Measurements from ENCODE around the gene FIG4. TPM values are rescaled to one million over a fixed set of nuclear protein-coding genes. Genes with fewer than 3 reads are reported as not detected.

FIG4 gene
- total and polyA plus RNA-seq, 4 donors = 25.0 to 38.5 (median 31.7) TPM

DNA sequence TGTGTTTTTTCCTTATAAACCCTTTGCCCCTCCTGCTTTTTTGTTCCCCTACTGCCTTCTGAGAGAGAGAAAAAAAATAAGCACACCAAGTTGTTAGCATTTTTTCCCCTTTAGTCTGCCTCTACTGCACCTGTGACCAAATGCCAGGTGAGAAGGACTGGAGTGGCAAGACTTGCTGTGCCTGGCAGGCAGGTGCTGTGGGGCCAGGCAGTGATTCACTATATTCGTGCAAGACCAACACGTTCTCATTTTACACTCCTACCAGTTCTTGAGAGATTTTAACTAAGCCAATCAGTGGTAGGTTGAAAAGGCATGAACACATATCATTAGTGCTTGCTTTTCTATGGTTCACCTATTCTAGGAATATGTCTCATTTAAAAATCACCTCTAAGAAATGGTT, 109.7 kb downstream of the FIG4 start:
- no peaks in the 10 kb centered on the region for H3K9me3 ChIP-seq (ENCODE audit: control insufficient read depth, insufficient read depth, low read length)
- DNase-seq (ENCODE audit: low read depth in 4 of 6, low spot score in 6 of 6) = no peak
- peaks cover 6% of the 10 kb centered on the region for H3K36me3 ChIP-seq (ENCODE audit: control insufficient read depth, insufficient read depth, low read length)
- H3K4me3 ChIP-seq (ENCODE audit: low read depth, low read length) = no peak overlapping the region
- H3K27ac ChIP-seq (ENCODE audit: low read depth, low read length) = no peak overlapping the region
- no CpG with 5 or more reads among the region's 2 CpGs for WGBS (ENCODE audit: insufficient coverage)
- H3K27me3 ChIP-seq (ENCODE audit: control insufficient read depth, insufficient read depth, low read length) = no peaks in the 10 kb centered on the region
- no peaks in the 10 kb centered on the region for H3K4me1 ChIP-seq (ENCODE audit: control insufficient read depth, insufficient read depth, low read length)

DNA sequence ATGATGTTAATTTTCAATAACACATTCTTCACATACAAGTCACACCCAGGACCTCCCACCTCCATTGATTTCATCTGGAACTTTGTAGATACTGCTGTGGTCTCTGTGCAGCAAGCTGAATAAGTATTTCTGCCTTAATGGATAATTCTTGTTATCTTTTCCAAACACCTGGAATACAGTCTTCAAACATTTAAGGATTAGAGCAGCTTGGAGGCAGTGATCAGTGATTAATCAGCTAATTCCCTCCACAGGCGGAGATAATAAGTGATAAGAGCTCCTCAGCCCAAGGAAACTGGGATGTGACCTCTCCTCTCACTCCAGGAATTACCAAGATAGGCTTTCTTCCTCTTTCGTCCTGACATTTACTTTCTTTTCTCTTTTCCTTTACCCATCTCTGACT, 110.7 kb downstream of the FIG4 start:
- WGBS (ENCODE audit: insufficient coverage) = 96% methylated on average over 2 of the region's 2 CpGs
- no peak overlapping the region for H3K27ac ChIP-seq (ENCODE audit: low read depth, low read length)
- no peak overlapping the region for H3K4me3 ChIP-seq (ENCODE audit: low read depth, low read length)
- no peaks in the 10 kb centered on the region for H3K27me3 ChIP-seq (ENCODE audit: control insufficient read depth, insufficient read depth, low read length)
- no peak for DNase-seq (ENCODE audit: low read depth in 4 of 6, low spot score in 6 of 6)
- no peaks in the 10 kb centered on the region for H3K9me3 ChIP-seq (ENCODE audit: control insufficient read depth, insufficient read depth, low read length)
- no peaks in the 10 kb centered on the region for H3K4me1 ChIP-seq (ENCODE audit: control insufficient read depth, insufficient read depth, low read length)
- H3K36me3 ChIP-seq (ENCODE audit: control insufficient read depth, insufficient read depth, low read length) = peaks cover 2% of the 10 kb centered on the region

- Histone ChIP-seq H3K4me3 (ENCODE audit: low read depth, low read length) (no peak overlapping the region), H3K9me3 (ENCODE audit: control insufficient read depth, insufficient read depth, low read length) (no peaks in the 10 kb centered on the region), H3K4me1 (ENCODE audit: control insufficient read depth, insufficient read depth, low read length) (no peaks in the 10 kb centered on the region), H3K27ac (ENCODE audit: low read depth, low read length) (no peak overlapping the region), H3K36me3 (ENCODE audit: control insufficient read depth, insufficient read depth, low read length) (peaks cover 2% of the 10 kb centered on the region), H3K27me3 (ENCODE audit: control insufficient read depth, insufficient read depth, low read length) (no peaks in the 10 kb centered on the region)
- no peak for DNase-seq (ENCODE audit: low read depth in 4 of 6, low spot score in 6 of 6)
- WGBS (ENCODE audit: insufficient coverage) = no CpG with 5 or more reads among the region's 1 CpG
Measured at GRCh38 chr6:109804020-109804419, 112.9 kb downstream of the FIG4 start.

DNA sequence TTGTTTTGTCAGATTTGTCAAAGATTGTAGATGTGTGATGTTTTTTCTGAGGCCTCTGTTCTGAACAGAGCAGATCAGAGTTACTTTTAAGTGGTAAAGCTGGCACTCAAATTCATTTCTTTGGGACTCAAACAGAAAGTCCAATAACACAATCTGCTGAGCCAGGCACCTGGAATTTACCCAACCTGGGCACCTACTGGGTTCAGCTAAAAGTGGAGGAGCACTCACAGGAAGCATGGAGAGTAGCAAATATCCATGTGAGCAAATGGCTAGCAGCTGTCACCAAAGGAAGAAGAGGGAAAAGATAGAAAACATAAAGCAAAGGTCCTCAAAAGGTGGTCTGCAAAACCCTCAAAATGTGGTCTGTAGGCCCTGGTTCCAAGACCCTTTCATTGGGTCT, 116.8 kb downstream of the FIG4 start:
- H3K4me3 ChIP-seq (ENCODE audit: low read depth, low read length) = no peak overlapping the region
- no peaks in the 10 kb centered on the region for H3K9me3 ChIP-seq (ENCODE audit: control insufficient read depth, insufficient read depth, low read length)
- H3K36me3 ChIP-seq (ENCODE audit: control insufficient read depth, insufficient read depth, low read length) = no peaks in the 10 kb centered on the region
- no peak for DNase-seq (ENCODE audit: low read depth in 4 of 6, low spot score in 6 of 6)
- no peaks in the 10 kb centered on the region for H3K27me3 ChIP-seq (ENCODE audit: control insufficient read depth, insufficient read depth, low read length)
- no peak overlapping the region for H3K27ac ChIP-seq (ENCODE audit: low read depth, low read length)
- no peaks in the 10 kb centered on the region for H3K4me1 ChIP-seq (ENCODE audit: control insufficient read depth, insufficient read depth, low read length)

GRCh38 chr6:109808837-109809236, 117.7 kb downstream of the FIG4 start:
- Histone ChIP-seq H3K4me3 (ENCODE audit: low read depth, low read length) (no peak overlapping the region), H3K9me3 (ENCODE audit: control insufficient read depth, insufficient read depth, low read length) (no peaks in the 10 kb centered on the region), H3K27ac (ENCODE audit: low read depth, low read length) (no peak overlapping the region), H3K36me3 (ENCODE audit: control insufficient read depth, insufficient read depth, low read length) (no peaks in the 10 kb centered on the region), H3K4me1 (ENCODE audit: control insufficient read depth, insufficient read depth, low read length) (no peaks in the 10 kb centered on the region), H3K27me3 (ENCODE audit: control insufficient read depth, insufficient read depth, low read length) (no peaks in the 10 kb centered on the region)
- WGBS (ENCODE audit: insufficient coverage) = no CpG with 5 or more reads among the region's 1 CpG
- DNase-seq (ENCODE audit: low read depth in 4 of 6, low spot score in 6 of 6) = no peak

DNA sequence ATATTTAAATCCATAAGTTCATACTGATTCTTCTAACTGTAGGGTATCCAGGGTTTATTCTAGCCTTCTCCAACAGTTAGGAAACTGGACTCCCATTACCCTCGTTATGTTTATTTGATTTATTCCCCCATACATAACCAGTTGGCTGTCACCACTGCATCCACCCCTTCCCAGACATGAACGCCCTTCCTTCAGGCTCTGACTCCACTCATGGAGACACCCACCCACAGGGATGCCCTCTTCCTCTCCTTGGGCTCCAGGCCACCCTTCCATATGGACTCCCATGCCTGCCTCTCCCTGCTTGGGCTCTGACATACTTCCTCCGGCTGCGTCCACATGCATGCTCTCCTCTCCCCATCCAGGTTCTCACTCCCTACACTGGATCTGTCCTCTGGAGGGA, 124.0 kb downstream of the FIG4 start:
- Histone ChIP-seq H3K4me1 (ENCODE audit: control insufficient read depth, insufficient read depth, low read length) (no peaks in the 10 kb centered on the region), H3K4me3 (ENCODE audit: low read depth, low read length) (no peak overlapping the region), H3K9me3 (ENCODE audit: control insufficient read depth, insufficient read depth, low read length) (no peaks in the 10 kb centered on the region), H3K27me3 (ENCODE audit: control insufficient read depth, insufficient read depth, low read length) (no peaks in the 10 kb centered on the region), H3K36me3 (ENCODE audit: control insufficient read depth, insufficient read depth, low read length) (no peaks in the 10 kb centered on the region), H3K27ac (ENCODE audit: low read depth, low read length) (no peak overlapping the region)
- 90% methylated on average over 4 of the region's 4 CpGs for WGBS (ENCODE audit: insufficient coverage)
- DNase-seq (ENCODE audit: low read depth in 4 of 6, low spot score in 6 of 6) = no peak

- DNase-seq (ENCODE audit: low read depth in 4 of 6, low spot score in 6 of 6) = peak in 2 of 6 donors; percentile 42 to 82
- WGBS (ENCODE audit: insufficient coverage) = 81% methylated on average over 9 of the region's 14 CpGs
- H3K36me3 ChIP-seq (ENCODE audit: control insufficient read depth, insufficient read depth, low read length) = no peaks in the 10 kb centered on the region
- H3K4me1 ChIP-seq (ENCODE audit: control insufficient read depth, insufficient read depth, low read length) = no peaks in the 10 kb centered on the region
- no peak overlapping the region for H3K27ac ChIP-seq (ENCODE audit: low read depth, low read length)
- no peak overlapping the region for H3K4me3 ChIP-seq (ENCODE audit: low read depth, low read length)
- H3K27me3 ChIP-seq (ENCODE audit: control insufficient read depth, insufficient read depth, low read length) = no peaks in the 10 kb centered on the region
- H3K9me3 ChIP-seq (ENCODE audit: control insufficient read depth, insufficient read depth, low read length) = no peaks in the 10 kb centered on the region
Measured at GRCh38 chr6:109816452-109817374, 125.6 kb downstream of the FIG4 start.

- Histone ChIP-seq H3K27ac (ENCODE audit: low read depth, low read length) (no peak overlapping the region), H3K27me3 (ENCODE audit: control insufficient read depth, insufficient read depth, low read length) (no peaks in the 10 kb centered on the region), H3K4me1 (ENCODE audit: control insufficient read depth, insufficient read depth, low read length) (no peaks in the 10 kb centered on the region), H3K9me3 (ENCODE audit: control insufficient read depth, insufficient read depth, low read length) (no peaks in the 10 kb centered on the region), H3K4me3 (ENCODE audit: low read depth, low read length) (no peak overlapping the region), H3K36me3 (ENCODE audit: control insufficient read depth, insufficient read depth, low read length) (no peaks in the 10 kb centered on the region)
- 92% methylated on average over 3 of the region's 4 CpGs for WGBS (ENCODE audit: insufficient coverage)
- no peak for DNase-seq (ENCODE audit: low read depth in 4 of 6, low spot score in 6 of 6)
Measured at GRCh38 chr6:109820706-109821350, 129.7 kb downstream of the FIG4 start.

DNA sequence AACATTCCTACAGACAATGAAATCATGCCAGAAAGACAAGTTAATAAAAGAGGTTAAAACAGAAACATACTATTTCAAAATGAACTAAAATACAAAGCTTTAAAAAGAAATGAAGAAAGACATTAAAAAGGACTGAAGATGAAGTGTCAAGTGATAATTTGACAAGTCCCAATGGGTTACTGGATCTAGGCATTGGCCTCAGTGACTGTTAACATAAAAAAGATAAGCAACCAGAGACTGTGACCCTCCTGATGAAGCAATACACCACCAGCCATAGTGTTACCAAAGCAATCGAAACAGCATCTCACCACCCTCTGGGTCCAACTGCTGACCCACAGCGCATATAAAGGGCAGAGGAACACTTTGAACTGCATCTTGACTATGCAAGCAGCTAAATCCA, 130.3 kb downstream of the FIG4 start:
- WGBS (ENCODE audit: insufficient coverage) = 80% methylated on average over 1 of the region's 2 CpGs
- H3K36me3 ChIP-seq (ENCODE audit: control insufficient read depth, insufficient read depth, low read length) = no peaks in the 10 kb centered on the region
- DNase-seq (ENCODE audit: low read depth in 4 of 6, low spot score in 6 of 6) = no peak
- H3K9me3 ChIP-seq (ENCODE audit: control insufficient read depth, insufficient read depth, low read length) = no peaks in the 10 kb centered on the region
- H3K27me3 ChIP-seq (ENCODE audit: control insufficient read depth, insufficient read depth, low read length) = no peaks in the 10 kb centered on the region
- H3K27ac ChIP-seq (ENCODE audit: low read depth, low read length) = no peak overlapping the region
- H3K4me1 ChIP-seq (ENCODE audit: control insufficient read depth, insufficient read depth, low read length) = no peaks in the 10 kb centered on the region
- no peak overlapping the region for H3K4me3 ChIP-seq (ENCODE audit: low read depth, low read length)

- H3K27ac ChIP-seq (ENCODE audit: low read depth, low read length) = no peak overlapping the region
- no peak overlapping the region for H3K4me3 ChIP-seq (ENCODE audit: low read depth, low read length)
- WGBS (ENCODE audit: insufficient coverage) = 80% methylated on average over 1 of the region's 6 CpGs
- H3K4me1 ChIP-seq (ENCODE audit: control insufficient read depth, insufficient read depth, low read length) = no peaks in the 10 kb centered on the region
- H3K36me3 ChIP-seq (ENCODE audit: control insufficient read depth, insufficient read depth, low read length) = no peaks in the 10 kb centered on the region
- no peaks in the 10 kb centered on the region for H3K9me3 ChIP-seq (ENCODE audit: control insufficient read depth, insufficient read depth, low read length)
- H3K27me3 ChIP-seq (ENCODE audit: control insufficient read depth, insufficient read depth, low read length) = no peaks in the 10 kb centered on the region
- no peak for DNase-seq (ENCODE audit: low read depth in 4 of 6, low spot score in 6 of 6)
Measured at GRCh38 chr6:109824105-109824504, 133.0 kb downstream of the FIG4 start.

Measured in spinal cord (tissue), 10 donors.